K562 (cell line): Measurements from ENCODE around the gene MSL3. TPM values are rescaled to one million over a fixed set of nuclear protein-coding genes. Genes with fewer than 3 reads are reported as not detected.
A peak's percentile ranks its signal among the peaks of the same experiment; 100 is the strongest.

Experiments
- ATF1 ChIP-seq, 2 experiments: fragments of 450-650 bp in 1 of 2; IDR thresholded peaks; 2 replicates each; pipeline ENCODE4 v1.6.1; 2016; ENCODE audit warnings: missing compliant biosample characterization in 1 of 2, missing genetic modification characterization in 1 of 2
- BDP1 ChIP-seq: IDR thresholded peaks from 3 replicates; pipeline ENCODE4 v1.6.1; 2011; ENCODE audit not compliant: insufficient read length, insufficient read depth
- BMI1 ChIP-seq: fragments of 150-350 bp; IDR thresholded peaks from 2 replicates; pipeline ENCODE4 v1.6.1; 2014; ENCODE audit warnings: low read length
- BRD9 ChIP-seq: fragments of 450-650 bp; IDR thresholded peaks from 2 replicates; pipeline ENCODE4 v1.6.1; 2018; ENCODE audit warnings: low read depth; ENCODE audit not compliant: partially characterized antibody
- CBX3 ChIP-seq, 2 experiments: IDR thresholded peaks; 1 replicate in 1 of 2; 2 replicates in 1 of 2; pipeline ENCODE4 v1.6.1; 2012; ENCODE audit warnings: inconsistent platforms in 2 of 2, low read length in 2 of 2, borderline replicate concordance in 1 of 2, control low read depth in 1 of 2
- DDX20 ChIP-seq: fragments of 450-650 bp; IDR thresholded peaks from 2 replicates; pipeline ENCODE4 v1.6.1; 2016; ENCODE audit warnings: missing genetic modification characterization, low read depth, mild to moderate bottlenecking, missing compliant biosample characterization, moderate library complexity
- FIP1L1 ChIP-seq: fragments of 200-400 bp; formaldehyde crosslinking; IDR thresholded peaks from 2 replicates; pipeline ENCODE4 v1.6.1; 2018; ENCODE audit warnings: mild to moderate bottlenecking, low read depth, low read length; ENCODE audit not compliant: poor library complexity, severe bottlenecking
- ILF3 ChIP-seq: fragments of 450-650 bp; IDR thresholded peaks from 2 replicates; pipeline ENCODE4 v1.6.1; 2018; ENCODE audit warnings: antibody characterized with exemption, mild to moderate bottlenecking, moderate library complexity, borderline replicate concordance
- KLF6 ChIP-seq: fragments of 250-450 bp; sonication (Bioruptor Pico); IDR thresholded peaks from 2 replicates; pipeline ENCODE4 v1.4.0; 2020; ENCODE audit warnings: mild to moderate bottlenecking, moderate library complexity, borderline replicate concordance
- NR2C2 ChIP-seq, 2 experiments: fragments of 200-800 bp in 1 of 2; sonication (Bioruptor generic) in 1 of 2; sonication (generic) in 1 of 2; formaldehyde crosslinking in 1 of 2; IDR thresholded peaks; 2 replicates each; pipeline versions ENCODE4 v1.6.1 to v1.8.0; 2016 to 2022; ENCODE audit warnings: mild to moderate bottlenecking in 1 of 2, missing compliant biosample characterization in 1 of 2, missing genetic modification characterization in 1 of 2, missing genetic modification reagents in 1 of 2
- PHF21A ChIP-seq: fragments of 450-650 bp; IDR thresholded peaks from 2 replicates; pipeline ENCODE4 v1.6.1; 2017; ENCODE audit warnings: low read depth, borderline replicate concordance
- PML ChIP-seq: IDR thresholded peaks from 2 replicates; pipeline ENCODE4 v1.6.1; 2012; ENCODE audit warnings: low read length, inconsistent platforms
- PRDM10 ChIP-seq: fragments of 450-650 bp; IDR thresholded peaks from 2 replicates; pipeline ENCODE4 v1.6.1; 2018; ENCODE audit not compliant: partially characterized antibody
- SIX5 ChIP-seq, 2 experiments: IDR thresholded peaks; 2 replicates each; pipeline ENCODE4 v1.6.1; 2011; ENCODE audit warnings: low read length in 2 of 2, borderline replicate concordance in 1 of 2, low read depth in 1 of 2, mild to moderate bottlenecking in 1 of 2, moderate library complexity in 1 of 2; ENCODE audit not compliant: insufficient read depth in 1 of 2
- SRSF3 ChIP-seq: fragments of 200-400 bp; formaldehyde crosslinking; IDR thresholded peaks from 2 replicates; pipeline ENCODE4 v1.6.1; 2016; ENCODE audit warnings: mild to moderate bottlenecking, low read length, moderate library complexity; ENCODE audit not compliant: insufficient read depth
- STAT5B ChIP-seq: fragments of 250-450 bp; sonication (Bioruptor Pico); IDR thresholded peaks from 2 replicates; pipeline ENCODE4 v1.8.0; 2021; ENCODE audit warnings: mild to moderate bottlenecking, inconsistent platforms
- THRA ChIP-seq: fragments of 450-650 bp; IDR thresholded peaks from 2 replicates; pipeline ENCODE4 v1.6.1; 2017; ENCODE audit warnings: mild to moderate bottlenecking, moderate library complexity
- polyA plus RNA-seq, 8 experiments: library from polyadenylated mRNA; depleted of rRNA in 4 of 8; stranded (reverse) in 5 of 8; unstranded in 3 of 8; fragments of >200 nt; fragmentation: Nextera tagmentation in 2 of 8; fragmentation: Illumina TruSeq in 1 of 8; extraction: Ambion mirVana in 2 of 8; extraction: Trizol in 1 of 8; gene quantifications; 2 replicates each; pipeline versions ENCODE4 v1.2.1 to v1.2.3, GENCODE V29; 2011 to 2014; ENCODE audit warnings: inconsistent platforms in 1 of 8, missing spikeins in 1 of 8
- total RNA-seq, 7 experiments: library from RNA; depleted of rRNA in 6 of 7; stranded (reverse); fragments of >200 nt in 6 of 7; fragmentation: Illumina TruSeq in 2 of 7; extraction: Trizol in 2 of 7; gene quantifications; 2 replicates each; pipeline versions ENCODE4 v1.2.1 to v1.2.3, GENCODE V29; 2011 to 2021; ENCODE audit warnings: low replicate concordance in 1 of 7
- TF ChIP-seq, protein P1 (sequence below): fragments of 250-450 bp; sonication (Bioruptor Pico); IDR thresholded peaks from 2 replicates; pipeline ENCODE4 v1.9.0; 2021; ENCODE audit warnings: mild to moderate bottlenecking
- TF ChIP-seq, protein P2 (sequence below): fragments of 250-450 bp; sonication (Bioruptor Pico); IDR thresholded peaks from 2 replicates; pipeline ENCODE4 v1.5.0; 2021

MSL3 gene
- total and polyA plus RNA-seq, 9 of the 15 experiments (the other 6 are each of a cell fraction or from before 2014, with no cell fraction given) = 21.3 to 39.9 (median 27.1) TPM

- no peak for TF ChIP-seq PRDM10
- no peak for TF ChIP-seq STAT5B (CRISPR knock-in tag)
- TF ChIP-seq SRSF3 = no peak
- no peak for TF ChIP-seq DDX20 (tag)
- TF ChIP-seq, protein P1, sequence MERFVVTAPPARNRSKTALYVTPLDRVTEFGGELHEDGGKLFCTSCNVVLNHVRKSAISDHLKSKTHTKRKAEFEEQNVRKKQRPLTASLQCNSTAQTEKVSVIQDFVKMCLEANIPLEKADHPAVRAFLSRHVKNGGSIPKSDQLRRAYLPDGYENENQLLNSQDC (CRISPR knock-in tag) = no peak
- no peak for TF ChIP-seq BDP1
- TF ChIP-seq CBX3 (IDR thresholded peaks at IDR 0.05; ENCODE audit: borderline replicate concordance in 1 of 2, low read length in 2 of 2) = no peak
- no peak for TF ChIP-seq ATF1 (CRISPR knock-in tag; IDR thresholded peaks at IDR 0.05)
- TF ChIP-seq ATF1 (tag; IDR thresholded peaks at IDR 0.05) = 0 out of 2 replicates have a peak, but pooled peaks have one; percentile 10
- TF ChIP-seq PHF21A = no peak
- no peak for TF ChIP-seq NR2C2 (CRISPR knock-in tag; IDR thresholded peaks at IDR 0.05)
- no peak for TF ChIP-seq NR2C2 (tag; IDR thresholded peaks at IDR 0.05)
- no peak for TF ChIP-seq SIX5 (IDR thresholded peaks at IDR 0.05; ENCODE audit: borderline replicate concordance in 1 of 2, insufficient read depth in 1 of 2, low read depth in 1 of 2, low read length in 2 of 2)
- no peak for TF ChIP-seq THRA
- no peak for TF ChIP-seq BMI1
- TF ChIP-seq, protein P2, sequence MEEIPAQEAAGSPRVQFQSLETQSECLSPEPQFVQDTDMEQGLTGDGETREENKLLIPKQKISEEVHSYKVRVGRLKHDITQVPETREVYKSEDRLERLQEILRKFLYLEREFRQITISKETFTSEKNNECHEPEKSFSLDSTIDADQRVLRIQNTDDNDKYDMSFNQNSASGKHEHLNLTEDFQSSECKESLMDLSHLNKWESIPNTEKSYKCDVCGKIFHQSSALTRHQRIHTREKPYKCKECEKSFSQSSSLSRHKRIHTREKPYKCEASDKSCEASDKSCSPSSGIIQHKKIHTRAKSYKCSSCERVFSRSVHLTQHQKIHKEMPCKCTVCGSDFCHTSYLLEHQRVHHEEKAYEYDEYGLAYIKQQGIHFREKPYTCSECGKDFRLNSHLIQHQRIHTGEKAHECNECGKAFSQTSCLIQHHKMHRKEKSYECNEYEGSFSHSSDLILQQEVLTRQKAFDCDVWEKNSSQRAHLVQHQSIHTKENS (CRISPR knock-in tag) = no peak
- no peak for TF ChIP-seq KLF6 (CRISPR knock-in tag)
- TF ChIP-seq PML = no peak
- no peak for TF ChIP-seq ILF3
- TF ChIP-seq BRD9 = no peak
- TF ChIP-seq FIP1L1 = peak; percentile 35
Observed at GRCh38 chrX:11757719-11758399, at the start of gene MSL3 (continued).
